Transverse colon (tissue), 4 donors: Measurements from ENCODE around the gene CDH11. TPM values are rescaled to one million over a fixed set of nuclear protein-coding genes. Genes with fewer than 3 reads are reported as not detected.
A peak's percentile ranks its signal among the peaks of the same experiment; 100 is the strongest.

ENCODE experiments used
- DNase-seq: peaks from one replicate; pipeline ENCODE4 v3.0.0-alpha.2; 2019
- H3K27ac ChIP-seq, 4 donors: fragments of 200-600 bp; sonication (generic); 2 replicates each; pipeline ENCODE4 v1.5.1; 2016 to 2018; ENCODE audit warnings: inconsistent platforms in 4 of 4
- H3K27me3 ChIP-seq: fragments of 200-600 bp; sonication (generic); 2 replicates; pipeline ENCODE4 v1.5.1; 2017; ENCODE audit warnings: inconsistent platforms
- H3K36me3 ChIP-seq, 4 donors: fragments of 200-600 bp; sonication (generic); 2 replicates each; pipeline ENCODE4 v1.5.1; 2017 to 2019; ENCODE audit warnings: inconsistent platforms in 4 of 4
- H3K4me1 ChIP-seq, 4 donors: fragments of 200-600 bp; sonication (generic); 2 replicates each; pipeline ENCODE4 v1.5.1; 2017 to 2020; ENCODE audit warnings: inconsistent platforms in 4 of 4
- H3K4me3 ChIP-seq, 4 donors: fragments of 200-600 bp; sonication (generic); 1 replicate in 1 of 4; 2 replicates in 3 of 4; pipeline versions ENCODE4 v1.5.1 to v1.6.1; 2017 to 2019; ENCODE audit warnings: inconsistent platforms in 4 of 4
- H3K9me3 ChIP-seq, 2 donors: fragments of 200-600 bp; sonication (generic); 2 replicates each; pipeline ENCODE4 v1.5.1; 2017 to 2019; ENCODE audit warnings: inconsistent platforms in 2 of 2
- EP300 ChIP-seq: sonication (generic); formaldehyde crosslinking; IDR thresholded peaks from one replicate; pipeline ENCODE4 v1.6.1; 2017; ENCODE audit warnings: antibody characterized with exemption, low read depth
- POLR2A ChIP-seq: fragments of 450-650 bp; IDR thresholded peaks from one replicate; pipeline ENCODE4 v1.6.1; 2016; ENCODE audit warnings: antibody characterized with exemption, mild to moderate bottlenecking, moderate library complexity
- POLR2AphosphoS5 ChIP-seq, 3 donors: sonication (generic); formaldehyde crosslinking; IDR thresholded peaks; one replicate each; pipeline ENCODE4 v1.6.1; 2016; ENCODE audit warnings: antibody characterized with exemption in 3 of 3
- WGBS, 2 donors: methylation state at CpG; one replicate each; pipeline ENCODE4 v1.1.5; 2018; ENCODE audit warnings: low coverage in 1 of 2; 5-methylcytosine and 5-hydroxymethylcytosine counted together
- in situ Hi-C, 4 donors: fragments of 200-750 bp; cut with MboI; loops; one replicate each; pipeline versions ENCODE4 v1.15.0 to v1.15.1; 2017; ENCODE audit warnings: low sequenced_read_pairs in 3 of 4, low pct_ligation_motif_present in 1 of 4, low pct_unique_long_range_greater_than_20kb in 1 of 4
- intact Hi-C: fragments of 100-400 bp; cut with DNase I; formaldehyde crosslinking; loops from one replicate; pipeline ENCODE4 v1.15.1; 2023; ENCODE audit warnings: low total_unique reads
- total RNA-seq, 4 donors: library from RNA; depleted of rRNA; stranded (reverse); fragments of >200 nt; gene quantifications; one replicate each; pipeline ENCODE4 v1.1.0, GENCODE V29; 2016
- TF ChIP-seq, protein P1 (sequence below), 5 experiments: fragments of 200-600 bp in 3 of 5; fragments of 450-650 bp in 2 of 5; sonication (generic) in 3 of 5; IDR thresholded peaks; 1 replicate in 2 of 5; 2 replicates in 3 of 5; pipeline ENCODE4 v1.5.1; 2016 to 2017; ENCODE audit warnings: antibody characterized with exemption in 5 of 5, inconsistent platforms in 3 of 5, mild to moderate bottlenecking in 2 of 5, moderate library complexity in 1 of 5

Gene CDH11
- total RNA-seq, 4 donors from 2014 or later = 8.2 to 141 (median 9.2) TPM

DNA sequence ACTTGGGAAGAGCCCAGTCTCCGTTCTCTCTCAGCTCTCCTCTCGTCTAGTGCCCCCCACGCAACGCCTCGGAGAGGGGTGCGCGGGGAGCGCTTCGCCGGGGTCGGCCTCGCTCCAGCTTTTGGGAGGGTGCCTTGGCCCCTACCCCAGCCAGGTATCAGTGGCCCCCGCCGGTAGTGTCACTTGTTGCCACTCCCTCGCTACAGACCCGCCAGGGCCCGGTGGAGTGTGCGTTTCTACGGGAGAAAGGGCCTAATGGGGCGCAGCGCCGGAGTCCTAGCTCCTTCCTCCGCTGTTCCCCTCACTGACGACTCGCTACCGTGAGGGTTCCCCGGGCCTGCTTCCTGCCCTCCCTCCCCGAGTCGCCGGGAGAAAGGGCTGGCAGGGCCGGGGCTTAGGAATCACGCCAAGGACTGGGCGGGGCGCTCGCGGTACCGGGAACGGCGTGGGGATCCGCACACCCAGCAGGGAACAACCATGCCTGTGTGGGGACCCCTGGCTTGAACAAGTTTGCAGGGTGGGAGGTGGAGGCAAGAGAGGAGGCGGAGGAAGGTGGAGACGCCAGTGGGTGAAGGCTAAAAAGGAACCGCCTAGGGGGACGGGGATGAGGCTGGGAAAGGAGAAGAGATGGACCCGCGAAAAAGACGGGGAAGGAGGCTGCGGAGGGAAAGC, 997 bp upstream of the CDH11 start:
- TF ChIP-seq EP300 = no peak
- TF ChIP-seq, protein P1, sequence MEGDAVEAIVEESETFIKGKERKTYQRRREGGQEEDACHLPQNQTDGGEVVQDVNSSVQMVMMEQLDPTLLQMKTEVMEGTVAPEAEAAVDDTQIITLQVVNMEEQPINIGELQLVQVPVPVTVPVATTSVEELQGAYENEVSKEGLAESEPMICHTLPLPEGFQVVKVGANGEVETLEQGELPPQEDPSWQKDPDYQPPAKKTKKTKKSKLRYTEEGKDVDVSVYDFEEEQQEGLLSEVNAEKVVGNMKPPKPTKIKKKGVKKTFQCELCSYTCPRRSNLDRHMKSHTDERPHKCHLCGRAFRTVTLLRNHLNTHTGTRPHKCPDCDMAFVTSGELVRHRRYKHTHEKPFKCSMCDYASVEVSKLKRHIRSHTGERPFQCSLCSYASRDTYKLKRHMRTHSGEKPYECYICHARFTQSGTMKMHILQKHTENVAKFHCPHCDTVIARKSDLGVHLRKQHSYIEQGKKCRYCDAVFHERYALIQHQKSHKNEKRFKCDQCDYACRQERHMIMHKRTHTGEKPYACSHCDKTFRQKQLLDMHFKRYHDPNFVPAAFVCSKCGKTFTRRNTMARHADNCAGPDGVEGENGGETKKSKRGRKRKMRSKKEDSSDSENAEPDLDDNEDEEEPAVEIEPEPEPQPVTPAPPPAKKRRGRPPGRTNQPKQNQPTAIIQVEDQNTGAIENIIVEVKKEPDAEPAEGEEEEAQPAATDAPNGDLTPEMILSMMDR (IDR thresholded peaks at IDR 0.05) = no peak
- peak; percentile 59 for TF ChIP-seq POLR2A
- TF ChIP-seq POLR2AphosphoS5 (IDR thresholded peaks at IDR 0.05) = peak; percentile 37 to 69 (median 55)
- Histone ChIP-seq H3K9me3 (no peaks in the 10 kb centered on the region), H3K27ac (peak overlapping the region; percentile 79 to 88 (median 86)), H3K4me3 (peak overlapping the region; percentile 37 to 70 (median 54)), H3K27me3 (peaks cover 44% of the 10 kb centered on the region), H3K4me1 (peaks cover 8 to 63% (median 41%) of the 10 kb centered on the region in 4 donors), H3K36me3 (no peaks in the 10 kb centered on the region)
- 3 to 13% methylated on average over 5 to 48 of the region's 48 CpGs for WGBS, 2 donors
- DNase-seq = peak; percentile 60
- intact Hi-C loops = no loop called here
- in situ Hi-C loops = loop anchor here in 3 of 4 donors (25.0 kb wide), 3 partner anchors 711 to 1761 kb away; no protein-coding TSS in a partner anchor

DNA sequence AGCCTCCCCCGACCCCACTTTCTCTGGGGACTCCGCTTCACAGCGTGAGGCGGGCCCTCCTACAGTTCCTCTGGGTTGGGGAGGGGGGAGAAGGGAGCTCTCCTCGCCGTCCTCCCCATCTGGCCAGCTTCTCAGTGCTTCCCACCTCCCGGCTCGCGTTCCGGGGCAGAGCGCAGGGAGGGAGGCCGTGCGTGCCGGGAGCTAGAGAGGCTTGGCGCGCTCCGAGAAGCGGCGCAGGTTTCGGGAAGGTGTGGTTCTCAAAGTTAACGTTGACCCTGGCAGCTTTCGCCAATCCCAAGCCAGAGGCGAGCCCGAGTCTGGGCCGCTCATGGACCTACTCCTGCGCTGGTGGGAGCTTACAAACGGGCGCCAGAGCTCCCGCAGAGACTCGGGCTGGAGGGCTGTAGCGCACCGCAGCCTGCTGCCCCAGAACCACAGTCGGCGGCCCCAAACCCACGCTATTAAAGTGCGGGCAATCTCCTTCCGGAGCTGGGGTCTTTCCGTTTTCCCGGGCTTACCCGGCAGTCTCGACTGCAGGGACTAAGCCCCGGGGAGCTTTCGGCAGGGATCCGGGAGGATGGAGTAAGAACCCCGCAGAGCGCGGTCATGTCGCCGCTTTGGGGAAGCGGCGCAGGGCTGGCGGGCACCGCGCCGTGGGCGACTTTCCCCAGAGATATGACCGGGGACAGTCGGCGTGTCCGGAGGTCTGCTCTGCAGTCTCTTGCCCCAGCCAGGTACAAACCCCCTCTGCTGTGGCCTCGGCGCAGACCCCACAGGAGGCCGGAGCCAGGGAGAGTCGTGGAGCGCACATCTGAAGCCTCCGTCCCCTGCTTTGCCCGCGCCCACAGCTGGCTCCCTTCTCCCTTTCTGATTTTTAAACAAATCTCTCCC, 787 bp downstream of the CDH11 start:
- H3K27me3 ChIP-seq = peaks cover 44% of the 10 kb centered on the region
- no peaks in the 10 kb centered on the region for H3K9me3 ChIP-seq
- peaks cover 8 to 64% (median 43%) of the 10 kb centered on the region in 4 donors for H3K4me1 ChIP-seq
- H3K27ac ChIP-seq = peak overlapping the region; percentile 79 to 88 (median 86)
- no peaks in the 10 kb centered on the region for H3K36me3 ChIP-seq
- no peak for DNase-seq
- TF ChIP-seq POLR2AphosphoS5 (IDR thresholded peaks at IDR 0.05) (peak in 1 of 3 donors; percentile 28), EP300 (no peak)
- in situ Hi-C loops = loop anchor here in 3 of 4 donors (25.0 kb wide), 3 partner anchors 709 to 1759 kb away; no protein-coding TSS in a partner anchor
- peak overlapping the region; percentile 37 to 70 (median 54) for H3K4me3 ChIP-seq
- 0 to 7% methylated on average over 2 to 64 of the region's 68 CpGs for WGBS, 2 donors
- intact Hi-C loops = no loop called here

DNA sequence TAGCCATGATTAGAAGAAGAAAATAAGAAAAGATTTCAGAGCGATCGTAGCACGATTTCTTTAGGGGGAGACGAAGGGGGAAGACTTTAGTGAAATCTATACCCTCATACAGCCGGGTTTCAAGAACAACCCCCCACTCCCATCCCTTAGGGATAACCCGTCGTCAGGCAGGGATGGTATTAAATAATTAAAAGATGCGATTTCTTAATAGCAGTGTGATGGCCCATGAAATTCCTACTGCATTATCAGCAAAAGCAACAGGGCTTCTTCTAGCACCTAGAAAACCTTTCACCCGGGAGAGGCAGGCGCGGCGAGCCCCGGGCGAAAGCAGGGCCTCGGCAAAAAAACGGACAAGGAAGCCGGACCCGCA, 1.4 kb downstream of the CDH11 start:
- WGBS, 2 donors = 20 to 24% methylated on average over 2 to 16 of the region's 18 CpGs
- in situ Hi-C loops (loop anchor here in 3 of 4 donors (25.0 kb wide), 3 partner anchors 708 to 1758 kb away; no protein-coding TSS in a partner anchor), intact Hi-C loops (no loop called here)
- H3K36me3 ChIP-seq = no peaks in the 10 kb centered on the region
- DNase-seq = no peak
- peaks cover 44% of the 10 kb centered on the region for H3K27me3 ChIP-seq
- H3K27ac ChIP-seq = peak overlapping the region; percentile 79 to 88 (median 86)
- no peaks in the 10 kb centered on the region for H3K9me3 ChIP-seq
- peak overlapping the region; percentile 37 to 70 (median 54) for H3K4me3 ChIP-seq
- TF ChIP-seq POLR2AphosphoS5 (IDR thresholded peaks at IDR 0.05) = no peak
- no peak for TF ChIP-seq EP300
- no peak for TF ChIP-seq POLR2A
- TF ChIP-seq, protein P1 (IDR thresholded peaks at IDR 0.05) = no peak
- H3K4me1 ChIP-seq = peaks cover 8 to 59% (median 40%) of the 10 kb centered on the region in 4 donors

DNA sequence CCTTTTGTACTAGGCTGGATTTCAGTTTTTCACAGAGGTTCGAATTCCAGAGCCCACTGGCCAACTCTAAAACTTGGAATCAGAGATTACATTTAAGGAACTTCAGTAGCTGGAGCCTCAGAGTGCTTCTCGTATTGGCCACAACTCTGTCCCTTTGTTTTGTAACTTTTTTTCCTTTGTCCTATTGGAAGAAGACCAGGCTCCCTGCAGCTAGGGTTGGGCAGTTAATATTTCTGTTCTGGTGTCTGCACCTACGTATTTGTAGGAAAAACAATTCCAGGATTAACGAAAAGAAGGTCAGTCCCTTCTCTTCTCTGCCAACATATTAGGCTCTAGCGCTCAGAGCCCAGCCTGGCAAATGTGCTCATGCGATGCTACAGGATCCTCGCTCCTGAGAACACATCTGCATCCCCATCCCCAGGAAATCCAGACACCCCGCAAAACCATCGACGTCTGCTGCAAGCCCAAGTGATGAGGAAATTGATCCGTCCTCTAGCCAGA, 1.9 kb downstream of the CDH11 start:
- H3K36me3 ChIP-seq = no peaks in the 10 kb centered on the region
- WGBS, 2 donors = 29 to 40% methylated on average over 6 to 11 of the region's 11 CpGs
- in situ Hi-C loops (loop anchor here in 3 of 4 donors (25.0 kb wide), 3 partner anchors 708 to 1758 kb away; no protein-coding TSS in a partner anchor), intact Hi-C loops (no loop called here)
- peak overlapping the region in 3 of 4 donors; percentile 37 to 70 (median 47) for H3K4me3 ChIP-seq
- H3K4me1 ChIP-seq = peaks cover 8 to 55% (median 35%) of the 10 kb centered on the region in 4 donors
- peaks cover 44% of the 10 kb centered on the region for H3K27me3 ChIP-seq
- H3K9me3 ChIP-seq = no peaks in the 10 kb centered on the region
- DNase-seq = no peak
- H3K27ac ChIP-seq = peak overlapping the region; percentile 79 to 88 (median 86)
- TF ChIP-seq POLR2AphosphoS5 (IDR thresholded peaks at IDR 0.05) (peak in 1 of 3 donors; percentile 11), POLR2A (no peak), EP300 (no peak)
- TF ChIP-seq, protein P1 (IDR thresholded peaks at IDR 0.05) = no peak
